HuH-7 (cell line): ENCODE measurements around the gene WDR11.
A peak's percentile ranks its signal among the peaks of the same experiment; 100 is the strongest.

Experiments
- DNase-seq: peaks from one replicate; pipeline ENCODE4 v3.0.0; 2011; ENCODE audit warnings: low spot score

WDR11 gene

GRCh38 chr10:120944586-120945125, 93.5 kb downstream of the WDR11 start:
- DNase-seq = no peak

- DNase-seq = no peak
These were observed 94.0 kb downstream of the WDR11 start for GRCh38 chr10:120945182-120945581.

GRCh38 chr10:120945801-120946302, 94.7 kb downstream of the WDR11 start:
- DNase-seq = no peak

- DNase-seq = no peak
These were observed 95.3 kb downstream of the WDR11 start for GRCh38 chr10:120946497-120946896.

- peak; percentile 87 for DNase-seq
These were observed 97.9 kb downstream of the WDR11 start for GRCh38 chr10:120948889-120949608.

GRCh38 chr10:120949609-120950031, 98.5 kb downstream of the WDR11 start:
- no peak for DNase-seq

GRCh38 chr10:120950051-120950561, 98.9 kb downstream of the WDR11 start:
- DNase-seq = peak; percentile 23

GRCh38 chr10:120951288-120951687, 100.1 kb downstream of the WDR11 start:
- DNase-seq = no peak

GRCh38 chr10:120953897-120954296, 102.7 kb downstream of the WDR11 start:
- DNase-seq = no peak
